ENCODE results near the gene DPYD.

DPYD gene

GRCh38 chr1:97841338-97841737 is 79.5 kb downstream of the DPYD start:
- DNase-seq (ENCODE audit: low read depth, low spot score) = no peak

DNA sequence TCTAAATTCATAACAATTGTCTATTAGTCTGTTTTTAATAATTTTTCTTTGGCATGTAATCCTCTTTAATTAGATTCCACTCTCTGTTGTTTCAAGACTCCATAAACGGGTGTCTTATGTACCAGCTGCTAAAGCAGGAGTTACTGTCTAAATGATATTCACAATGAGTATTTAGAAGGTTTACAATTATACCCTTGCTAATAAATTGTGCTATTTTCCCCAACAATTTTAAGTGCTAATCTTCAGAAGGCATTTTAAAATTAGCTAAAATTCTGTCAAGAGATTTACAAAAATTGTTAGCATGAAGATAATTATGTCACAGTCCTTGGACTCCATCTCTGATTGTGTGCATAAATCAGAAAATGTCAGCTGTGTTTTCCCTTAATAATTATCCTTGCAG is 83.7 kb downstream of the DPYD start:
- no peak for DNase-seq (ENCODE audit: low read depth, low spot score)

DNA sequence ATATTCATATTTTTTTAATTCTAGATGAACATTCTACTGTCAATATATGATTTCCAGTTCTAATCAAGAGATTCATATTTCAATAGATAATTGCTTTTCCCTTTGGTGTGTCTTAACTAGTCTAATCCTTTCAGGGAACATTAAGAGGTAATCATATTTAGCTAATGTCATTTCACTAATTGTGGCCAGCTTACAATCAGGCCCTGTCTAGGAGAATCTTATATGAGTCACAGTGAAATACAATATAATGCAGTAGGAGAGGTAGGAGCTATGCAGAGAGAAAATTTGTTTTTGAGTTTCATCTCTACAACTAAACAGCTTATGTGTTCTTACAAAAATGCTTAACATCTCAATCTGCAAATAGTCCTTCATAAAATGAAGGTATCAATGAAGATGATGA is 85.9 kb downstream of the DPYD start:
- no peak for DNase-seq (ENCODE audit: low read depth, low spot score)

GRCh38 chr1:97833881-97834280 is 87.0 kb downstream of the DPYD start:
- DNase-seq (ENCODE audit: low read depth, low spot score) = no peak

GRCh38 chr1:97832481-97832880 is 88.4 kb downstream of the DPYD start:
- no peak for DNase-seq (ENCODE audit: low read depth, low spot score)

GRCh38 chr1:97827887-97828286 is 92.9 kb downstream of the DPYD start:
- no peak for DNase-seq (ENCODE audit: low read depth, low spot score)

GRCh38 chr1:97826820-97827219 is 94.0 kb downstream of the DPYD start:
- DNase-seq (ENCODE audit: low read depth, low spot score) = no peak

DNA sequence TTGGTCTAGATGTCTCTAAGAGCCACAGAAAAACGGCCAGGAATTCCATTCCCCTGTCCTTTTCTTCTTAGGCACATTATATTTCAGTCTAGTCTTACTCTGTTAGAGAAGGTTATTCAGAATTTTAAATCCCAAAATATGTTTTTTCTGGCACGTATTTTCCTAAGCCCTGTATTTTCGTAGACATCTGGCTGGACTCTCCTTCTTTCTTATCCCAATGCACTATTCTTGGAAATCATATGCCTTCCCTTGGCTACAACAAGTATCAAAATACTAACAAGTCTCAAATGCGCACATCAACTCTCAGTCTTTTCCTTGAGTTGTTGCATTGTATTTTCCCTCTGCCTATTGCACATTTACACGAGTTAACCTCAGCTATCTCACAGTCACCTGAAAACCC is 96.2 kb downstream of the DPYD start:
- no peak for DNase-seq (ENCODE audit: low read depth, low spot score)

DNA sequence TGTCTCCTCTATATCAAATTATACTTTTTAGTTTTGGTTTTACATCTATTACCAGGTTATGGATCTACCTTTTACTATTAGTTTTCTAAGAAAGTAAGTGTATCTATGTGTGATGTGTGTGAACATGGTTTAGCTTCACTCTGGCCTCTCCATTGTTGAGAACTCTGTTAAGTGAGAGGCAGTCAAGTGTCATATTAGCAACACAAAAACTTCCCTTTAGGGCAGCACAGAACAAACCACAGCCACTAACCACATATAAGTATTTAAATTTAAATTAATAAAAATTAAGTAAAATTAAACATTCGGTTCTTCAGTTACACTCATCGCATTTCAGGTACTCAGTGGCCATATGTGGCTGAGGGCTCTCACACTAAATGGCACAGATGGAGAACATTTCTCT is 96.6 kb downstream of the DPYD start:
- no peak for DNase-seq (ENCODE audit: low read depth, low spot score)

GRCh38 chr1:97820470-97821188 is 100.2 kb downstream of the DPYD start:
- no peak for DNase-seq (ENCODE audit: low read depth, low spot score)

DNA sequence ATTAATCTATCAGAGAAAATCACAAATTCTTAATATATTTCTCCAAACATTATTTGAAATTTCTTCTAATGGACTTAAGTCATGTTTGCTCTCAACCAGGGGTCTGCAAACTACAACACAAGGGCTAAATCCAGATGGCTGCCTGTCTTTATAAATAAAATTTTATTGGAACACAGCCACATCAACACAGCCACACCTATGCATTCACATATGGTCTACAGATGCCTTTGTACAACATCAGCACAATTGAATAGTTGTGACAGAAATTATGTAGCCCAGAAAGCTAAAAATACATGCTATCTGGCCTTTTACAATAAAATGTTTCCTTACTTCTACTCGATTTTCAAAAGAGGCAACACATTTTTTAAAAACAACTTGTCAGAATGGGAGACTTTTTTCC is 103.9 kb downstream of the DPYD start:
- DNase-seq (ENCODE audit: low read depth, low spot score) = no peak

GRCh38 chr1:97814804-97815203 is 106.0 kb downstream of the DPYD start:
- DNase-seq (ENCODE audit: low read depth, low spot score) = no peak

- no peak for DNase-seq (ENCODE audit: low read depth, low spot score)
Observed at GRCh38 chr1:97814121-97814520, 106.7 kb downstream of the DPYD start.

DNA sequence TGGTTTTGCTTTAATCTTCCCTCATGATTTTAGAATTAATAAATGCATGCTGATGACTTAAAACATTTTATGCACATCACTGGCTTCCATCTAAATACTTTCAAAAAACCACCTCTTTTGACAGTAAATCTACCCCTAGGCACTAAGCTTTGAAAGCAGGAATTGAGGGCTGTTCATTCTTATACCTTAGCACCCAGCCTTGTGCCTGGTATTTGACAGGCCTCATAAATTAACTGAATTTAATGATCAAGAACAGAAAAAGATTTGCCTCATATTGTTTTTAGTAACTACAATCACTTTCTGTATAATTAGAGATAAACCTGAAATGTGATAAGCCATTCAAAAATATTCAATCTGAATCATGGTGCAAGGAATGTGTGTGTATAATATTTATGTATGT is 108.8 kb downstream of the DPYD start:
- no peak for DNase-seq (ENCODE audit: low read depth, low spot score)

DNA sequence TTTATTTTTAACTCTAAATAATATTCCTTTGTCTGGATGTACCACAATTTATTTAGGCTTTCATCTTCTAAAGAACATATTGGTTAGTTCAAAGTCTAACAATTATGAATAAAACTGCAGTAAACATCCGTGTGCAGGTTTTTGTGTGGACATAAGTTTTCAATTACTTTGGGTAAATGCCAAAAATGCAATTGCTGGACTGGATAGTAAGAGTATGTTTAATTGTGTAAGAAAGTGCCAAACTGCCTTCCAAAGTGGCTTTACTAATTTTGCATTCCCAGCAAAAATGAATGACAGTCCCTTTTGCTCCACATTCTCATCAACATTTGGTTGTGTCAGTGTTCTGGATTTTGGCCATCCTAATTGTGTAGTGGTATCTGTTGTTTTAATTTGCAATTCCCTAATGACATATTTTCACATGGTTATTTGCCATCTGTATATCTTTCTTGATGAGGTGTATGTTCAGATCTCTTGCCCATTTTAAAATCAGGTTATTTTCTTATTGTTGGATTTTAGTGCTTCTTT is 113.8 kb downstream of the DPYD start:
- no peak for DNase-seq (ENCODE audit: low read depth, low spot score)

GRCh38 chr1:97806326-97806725 is 114.5 kb downstream of the DPYD start:
- DNase-seq (ENCODE audit: low read depth, low spot score) = no peak

GRCh38 chr1:97805093-97805492 is 115.7 kb downstream of the DPYD start:
- no peak for DNase-seq (ENCODE audit: low read depth, low spot score)

DNA sequence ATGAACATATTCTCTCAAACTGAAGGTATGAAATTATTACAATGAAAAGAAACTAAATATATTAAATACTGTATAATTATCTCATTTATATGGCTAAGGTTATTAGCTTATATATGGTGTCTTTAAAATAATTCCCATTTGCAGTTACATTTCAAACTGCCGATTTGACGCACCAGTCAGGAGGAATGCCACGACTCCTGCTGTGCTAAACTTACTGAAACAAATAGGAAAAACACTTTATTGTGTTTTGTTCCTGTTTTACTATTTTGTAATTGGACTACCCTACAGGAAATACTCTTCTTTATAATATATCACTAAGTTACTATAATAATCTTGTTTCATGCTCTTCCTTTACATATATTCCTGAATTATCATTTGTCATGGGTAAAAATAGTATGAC is 117.8 kb downstream of the DPYD start:
- DNase-seq (ENCODE audit: low read depth, low spot score) = no peak

GRCh38 chr1:97802011-97802410 is 118.8 kb downstream of the DPYD start:
- no peak for DNase-seq (ENCODE audit: low read depth, low spot score)

DNA sequence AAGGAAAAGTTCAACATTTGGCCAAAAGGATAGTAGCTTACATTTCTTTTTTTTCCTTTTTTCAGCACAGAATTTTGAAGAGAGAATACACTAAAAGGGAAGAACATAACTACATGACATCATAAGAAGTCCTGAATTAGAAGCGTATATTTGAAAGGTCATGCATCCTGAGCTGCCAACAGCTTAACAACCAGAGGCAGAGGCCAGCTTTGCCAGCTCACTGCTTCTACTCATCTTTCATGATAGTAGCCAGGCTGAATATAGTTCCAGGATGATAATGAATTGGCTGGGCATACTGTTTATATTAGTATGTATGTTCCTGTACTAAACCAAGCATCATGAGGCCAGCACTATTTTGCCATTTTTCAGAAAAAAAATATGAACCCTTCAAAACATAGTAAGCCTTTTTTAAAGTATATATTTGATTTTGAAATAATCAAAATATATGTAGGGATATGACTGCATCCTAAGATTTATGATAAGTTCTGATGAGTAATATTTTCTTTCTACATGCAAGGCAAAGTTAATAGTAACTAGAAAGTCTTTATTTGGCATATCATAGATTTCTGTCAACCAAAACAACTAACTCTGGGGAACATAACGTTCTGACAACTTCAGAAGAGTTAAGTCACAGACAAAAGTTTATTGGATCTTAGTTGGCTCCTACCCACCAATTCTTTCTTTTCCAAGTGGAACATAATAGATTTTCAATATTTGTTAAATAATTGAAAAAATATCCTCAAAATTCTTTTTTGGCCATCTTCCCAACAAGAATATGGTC is 123.2 kb downstream of the DPYD start:
- no peak for DNase-seq (ENCODE audit: low read depth, low spot score)

- DNase-seq (ENCODE audit: low read depth, low spot score) = no peak
Observed at GRCh38 chr1:97796711-97797110, 124.1 kb downstream of the DPYD start.

GRCh38 chr1:97792655-97793054 is 128.2 kb downstream of the DPYD start:
- DNase-seq (ENCODE audit: low read depth, low spot score) = no peak

DNA sequence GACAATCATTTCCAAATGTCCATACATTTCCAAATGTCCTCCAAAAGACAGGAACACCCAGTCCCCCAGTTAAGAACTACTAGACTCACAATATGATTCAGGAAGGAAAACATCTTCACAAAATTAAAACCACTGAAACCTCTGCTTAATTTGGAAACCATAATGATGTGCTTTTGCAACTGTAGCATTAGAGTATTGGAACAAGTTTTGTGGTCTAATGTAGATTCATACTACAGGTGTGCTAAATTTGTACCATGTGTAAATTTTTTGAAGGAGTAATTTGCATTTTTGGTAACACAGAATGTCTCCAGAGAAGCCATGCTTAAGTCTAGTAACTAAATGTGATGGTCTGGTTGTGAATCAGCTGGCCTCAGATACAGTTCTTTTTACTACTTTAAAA is 129.6 kb downstream of the DPYD start:
- DNase-seq (ENCODE audit: low read depth, low spot score) = no peak

Data from activated naive CD8-positive, alpha-beta T cell treated with anti-CD3 and anti-CD28 coated beads, Interleukin-2, amount 50 U/mL, for 16 hours (primary cell).